ENCODE measurements around the gene TMEM200A.

GRCh38 chr6:130372786-130373185 is 7.0 kb downstream of the TMEM200A start:
- no peak for TF ChIP-seq CTCF (IDR thresholded peaks at IDR 0.05; ENCODE audit: borderline replicate concordance, extremely low read depth, low read length, poor library complexity, severe bottlenecking)
- TF ChIP-seq EZH2 (IDR thresholded peaks at IDR 0.05; ENCODE audit: borderline replicate concordance, low read depth, low read length, severe bottlenecking): no peak

Measured in DND-41 (cell line).